HG03060 (cell line): Measurements from ENCODE around the gene AGXT.

Experiments
- ATAC-seq: cut with Tn5 transposase; IDR thresholded peaks from one replicate; pipeline ENCODE4 v1.9.1; 2021; ENCODE audit warnings: low read depth, moderate number of reproducible peaks; ENCODE audit not compliant: unreplicated experiment

The AGXT gene

GRCh38 chr2:240925191-240925567 is 56.6 kb downstream of the AGXT start:
- no peak for ATAC-seq

DNA sequence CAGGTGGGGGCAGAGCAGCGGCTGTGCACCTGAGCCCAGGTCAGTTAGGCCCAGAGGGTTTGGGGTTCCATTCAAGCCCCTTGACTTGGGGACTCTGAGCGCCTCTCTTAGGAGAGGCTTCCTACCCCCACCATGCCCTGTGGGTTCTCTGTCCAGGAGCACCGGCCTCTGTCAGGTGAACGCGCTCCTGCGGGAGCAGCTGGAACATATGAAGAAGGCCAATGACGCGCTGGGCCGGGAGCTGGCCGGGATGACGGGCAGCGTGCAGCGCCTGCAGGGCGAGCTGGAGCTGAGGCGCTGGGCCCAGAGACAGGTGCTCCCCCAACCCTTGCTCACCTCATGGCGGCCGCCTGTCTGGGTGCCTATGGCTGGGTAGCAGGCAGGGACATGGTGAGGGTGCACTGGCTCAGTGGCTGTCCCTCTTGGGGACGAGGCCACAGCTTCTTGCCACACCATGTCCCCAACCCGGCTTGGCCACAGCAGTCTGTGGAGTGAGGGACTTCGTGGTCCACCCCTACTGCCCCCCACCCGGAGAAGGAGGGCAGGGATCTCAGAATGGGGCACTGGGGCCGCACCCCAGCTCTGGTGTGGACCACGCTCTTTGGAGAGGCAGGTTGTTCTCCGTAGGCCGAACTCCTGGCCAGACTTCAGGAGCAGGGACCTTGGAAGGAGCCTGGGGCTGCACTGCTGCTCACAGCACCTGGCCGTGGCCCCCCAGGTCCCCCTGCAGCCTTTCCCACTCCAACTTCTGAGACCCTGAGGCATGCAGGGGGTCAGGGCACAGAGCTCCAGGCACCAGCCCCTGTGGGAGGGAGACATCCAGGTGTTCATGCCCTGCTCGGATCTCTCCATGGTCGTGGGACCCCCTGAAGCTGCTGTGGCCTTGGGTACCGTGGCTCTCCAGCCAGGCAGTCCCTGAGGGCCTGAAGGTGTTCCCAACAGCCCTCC is 57.2 kb downstream of the AGXT start:
- no peak for ATAC-seq

GRCh38 chr2:240926516-240927389 is 58.1 kb downstream of the AGXT start:
- no peak for ATAC-seq

- no peak for ATAC-seq
Observed at GRCh38 chr2:240927390-240927781, 58.8 kb downstream of the AGXT start.

DNA sequence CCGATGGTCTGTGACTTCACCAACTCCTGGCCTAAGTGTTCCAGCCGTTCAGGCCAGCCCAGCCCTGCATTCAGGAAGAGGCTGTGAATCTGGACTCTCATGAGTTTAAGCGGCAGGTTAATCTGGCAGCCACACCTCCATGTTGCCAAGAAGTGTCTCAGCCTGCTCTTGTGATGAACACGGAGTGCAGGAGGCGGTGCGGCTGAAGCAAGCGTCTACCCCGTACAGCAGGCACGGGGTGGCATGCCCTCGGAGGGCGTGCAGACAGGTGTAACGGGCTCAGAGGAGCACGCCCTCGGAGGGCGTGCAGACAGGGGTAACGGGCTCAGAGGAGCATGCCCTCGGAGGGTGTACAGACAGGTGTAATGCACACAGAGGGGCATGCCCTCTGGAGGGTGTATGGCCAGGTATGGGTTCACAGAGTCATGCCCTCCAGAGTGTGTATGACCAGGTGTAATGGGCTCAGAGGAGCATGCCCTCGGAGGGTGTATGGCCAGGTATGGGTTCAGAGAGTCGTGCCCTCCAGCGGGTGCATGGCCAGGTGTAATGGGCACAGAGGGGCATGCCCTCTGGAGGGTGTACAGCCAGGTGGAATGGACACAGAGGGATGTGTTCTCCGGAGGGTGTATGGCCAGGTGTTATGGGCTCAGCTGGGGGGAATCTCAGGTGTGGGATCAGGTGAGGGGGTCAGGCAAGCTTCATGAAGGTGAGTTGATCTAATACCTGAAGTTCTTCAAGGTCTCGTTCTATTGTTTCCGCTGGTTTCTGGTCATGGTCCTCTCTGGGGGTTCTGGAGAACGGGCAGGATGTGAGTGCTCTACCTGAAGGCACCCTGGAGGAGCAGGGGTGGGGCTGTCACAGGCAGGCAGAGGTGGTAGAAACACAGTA is 60.1 kb downstream of the AGXT start:
- no peak for ATAC-seq

GRCh38 chr2:240929364-240930095 is 60.9 kb downstream of the AGXT start:
- no peak for ATAC-seq
